Lower leg skin (tissue), 4 donors: ENCODE results near the gene PPP1R12B. TPM values are rescaled to one million over a fixed set of nuclear protein-coding genes. Genes with fewer than 3 reads are reported as not detected.
"Not testable (repeated sequence)": the region's sequence is repeated elsewhere in the genome, so short reads cannot be mapped to it uniquely, and the experiment has no call there.

Experiments used
- DNase-seq, 2 donors: peaks; one replicate each; pipeline ENCODE4 v3.0.0-alpha.2; 2019; ENCODE audit warnings: low spot score in 2 of 2
- H3K4me3 ChIP-seq: fragments of 200-600 bp; sonication (generic); 2 replicates; pipeline ENCODE4 v1.5.1; 2017; ENCODE audit warnings: mild to moderate bottlenecking, low read depth; ENCODE audit not compliant: poor library complexity, severe bottlenecking
- POLR2A ChIP-seq, 2 donors: fragments of 450-650 bp; IDR thresholded peaks; one replicate each; pipeline ENCODE4 v1.6.1; 2016 to 2017; ENCODE audit warnings: antibody characterized with exemption in 2 of 2, mild to moderate bottlenecking in 1 of 2, moderate library complexity in 1 of 2
- WGBS, 2 donors: methylation state at CpG; one replicate each; pipeline ENCODE4 v1.1.5; 2018; 5-methylcytosine and 5-hydroxymethylcytosine counted together
- intact Hi-C: fragments of 100-400 bp; cut with DNase I; formaldehyde crosslinking; loops from one replicate; pipeline ENCODE4 v1.15.0; 2023; ENCODE audit warnings: low total_unique reads
- total RNA-seq, 4 donors: library from RNA; depleted of rRNA; stranded (reverse); fragments of >200 nt; gene quantifications; one replicate each; pipeline ENCODE4 v1.1.0, GENCODE V29; 2016
- TF ChIP-seq, protein P1 (sequence below), 3 donors: fragments of 450-650 bp; IDR thresholded peaks; one replicate each; pipeline ENCODE4 v1.5.1; 2016; ENCODE audit warnings: antibody characterized with exemption in 3 of 3, mild to moderate bottlenecking in 3 of 3, moderate library complexity in 2 of 3

The PPP1R12B gene
- total RNA-seq, 4 donors from 2014 or later: 14.6 to 50.8 (median 30.6) TPM

DNA sequence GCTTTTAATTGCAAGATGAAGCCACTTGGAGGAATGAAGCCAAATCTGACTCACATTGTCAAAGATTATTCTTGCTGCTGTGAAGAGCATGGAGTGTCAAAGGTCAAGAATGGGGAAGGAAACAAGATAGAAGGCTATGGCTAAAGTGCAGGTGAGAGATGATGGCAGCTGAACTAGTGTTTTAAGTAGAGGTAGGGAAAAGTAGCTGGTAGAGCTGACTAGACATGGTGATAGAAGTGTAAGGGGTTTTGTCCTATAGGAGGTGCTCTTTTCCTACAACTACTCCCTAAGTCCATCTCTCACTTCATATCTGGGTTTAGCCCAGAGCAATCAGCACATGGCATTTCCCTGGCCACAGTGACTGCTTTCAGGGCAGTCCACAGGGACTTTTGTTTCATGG is 18.6 kb upstream of the PPP1R12B start:
- no peak overlapping the region for H3K4me3 ChIP-seq
- intact Hi-C loops: no loop called here
- TF ChIP-seq, protein P1, sequence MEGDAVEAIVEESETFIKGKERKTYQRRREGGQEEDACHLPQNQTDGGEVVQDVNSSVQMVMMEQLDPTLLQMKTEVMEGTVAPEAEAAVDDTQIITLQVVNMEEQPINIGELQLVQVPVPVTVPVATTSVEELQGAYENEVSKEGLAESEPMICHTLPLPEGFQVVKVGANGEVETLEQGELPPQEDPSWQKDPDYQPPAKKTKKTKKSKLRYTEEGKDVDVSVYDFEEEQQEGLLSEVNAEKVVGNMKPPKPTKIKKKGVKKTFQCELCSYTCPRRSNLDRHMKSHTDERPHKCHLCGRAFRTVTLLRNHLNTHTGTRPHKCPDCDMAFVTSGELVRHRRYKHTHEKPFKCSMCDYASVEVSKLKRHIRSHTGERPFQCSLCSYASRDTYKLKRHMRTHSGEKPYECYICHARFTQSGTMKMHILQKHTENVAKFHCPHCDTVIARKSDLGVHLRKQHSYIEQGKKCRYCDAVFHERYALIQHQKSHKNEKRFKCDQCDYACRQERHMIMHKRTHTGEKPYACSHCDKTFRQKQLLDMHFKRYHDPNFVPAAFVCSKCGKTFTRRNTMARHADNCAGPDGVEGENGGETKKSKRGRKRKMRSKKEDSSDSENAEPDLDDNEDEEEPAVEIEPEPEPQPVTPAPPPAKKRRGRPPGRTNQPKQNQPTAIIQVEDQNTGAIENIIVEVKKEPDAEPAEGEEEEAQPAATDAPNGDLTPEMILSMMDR (IDR thresholded peaks at IDR 0.05): no peak
- no peak for TF ChIP-seq POLR2A (IDR thresholded peaks at IDR 0.05)
- DNase-seq: no peak

- intact Hi-C loops: no loop called here
- H3K4me3 ChIP-seq: no peak overlapping the region
- no peak for TF ChIP-seq POLR2A (IDR thresholded peaks at IDR 0.05)
- TF ChIP-seq, protein P1 (IDR thresholded peaks at IDR 0.05): no peak
- WGBS, 2 donors: 67 to 72% methylated on average over 4 of the region's 4 CpGs
- no peak for DNase-seq
Measured at GRCh38 chr1:202333861-202334260, 14.6 kb upstream of the PPP1R12B start.

GRCh38 chr1:202343652-202344349 is 4.7 kb upstream of the PPP1R12B start:
- H3K4me3 ChIP-seq: no peak overlapping the region
- 65 to 66% methylated on average over 4 of the region's 4 CpGs for WGBS, 2 donors
- no peak for DNase-seq
- TF ChIP-seq, protein P1 (IDR thresholded peaks at IDR 0.05): peak in 1 of 3 donors; percentile 63
- TF ChIP-seq POLR2A (IDR thresholded peaks at IDR 0.05): no peak
- intact Hi-C loops: no loop called here

DNA sequence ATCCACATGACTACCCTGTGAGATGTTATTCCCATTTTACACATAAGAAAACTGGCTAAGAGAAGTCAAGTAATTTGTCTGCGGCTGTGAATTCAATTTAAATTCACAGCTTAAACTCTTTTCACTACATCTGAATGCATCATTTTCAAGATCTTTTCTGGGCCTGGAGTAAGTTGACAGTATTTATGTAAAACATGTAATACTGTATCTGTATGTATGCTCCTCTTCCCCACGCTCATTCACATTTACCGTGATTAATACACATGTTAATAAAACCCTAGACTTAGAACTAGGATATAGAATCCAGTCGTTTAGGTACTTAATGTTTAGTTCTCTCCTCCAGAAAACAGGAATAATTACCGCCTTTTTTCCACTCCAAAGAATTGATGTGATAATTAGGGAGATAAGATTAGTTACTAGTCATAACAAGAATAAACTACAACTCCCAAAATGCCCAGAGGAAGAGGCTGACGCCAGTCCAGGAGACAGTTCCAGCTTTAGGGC is 442 bp upstream of the PPP1R12B start:
- WGBS, 2 donors: 47% methylated on average over 6 of the region's 6 CpGs
- no peak overlapping the region for H3K4me3 ChIP-seq
- intact Hi-C loops: no loop called here
- no peak for TF ChIP-seq POLR2A (IDR thresholded peaks at IDR 0.05)
- TF ChIP-seq, protein P1 (IDR thresholded peaks at IDR 0.05): no peak
- no peak for DNase-seq

DNA sequence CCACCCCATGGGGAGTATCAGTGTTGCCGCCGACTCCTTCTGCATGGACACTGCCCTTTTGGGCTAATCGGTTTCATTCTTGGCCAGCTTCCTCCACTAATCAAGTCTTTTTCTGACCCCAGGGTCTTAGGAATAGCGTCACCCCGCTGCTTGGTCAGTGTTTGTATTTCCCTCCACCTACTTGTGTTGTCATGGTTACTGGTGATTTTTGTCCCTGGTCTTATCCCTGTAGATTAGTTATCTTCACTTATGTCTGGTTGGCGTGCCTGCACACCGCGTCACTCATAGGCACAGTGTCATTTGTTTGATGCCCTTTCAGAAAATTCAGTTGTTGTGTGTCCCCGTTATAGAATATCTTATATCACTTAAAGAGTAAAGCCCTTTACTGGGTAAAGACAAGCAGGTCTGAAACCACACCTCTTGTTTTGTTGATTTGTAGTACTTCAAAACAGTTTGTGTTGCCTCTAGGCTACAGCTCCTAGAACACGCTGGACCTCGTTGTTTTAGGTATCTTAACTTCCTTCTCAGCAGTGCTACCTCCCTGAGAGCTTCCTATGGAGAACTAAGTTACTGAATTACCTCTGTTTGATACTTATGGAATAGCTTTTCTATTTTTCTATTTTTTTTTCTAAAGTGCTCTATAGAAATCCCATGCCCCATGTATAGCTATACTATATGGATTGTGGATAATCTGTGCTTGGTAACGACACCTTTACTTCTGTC is 868 bp downstream of the PPP1R12B start:
- 5 to 7% methylated on average over 12 of the region's 12 CpGs for WGBS, 2 donors
- no peak for TF ChIP-seq POLR2A (IDR thresholded peaks at IDR 0.05)
- intact Hi-C loops: no loop called here
- DNase-seq: no peak
- H3K4me3 ChIP-seq: peak overlapping the region; percentile 88

- H3K4me3 ChIP-seq: no peak overlapping the region
- WGBS, 2 donors: 71 to 72% methylated on average over 2 of the region's 2 CpGs
- no peak for DNase-seq
- intact Hi-C loops: no loop called here
- TF ChIP-seq, protein P1 (IDR thresholded peaks at IDR 0.05): no peak
- no peak for TF ChIP-seq POLR2A (IDR thresholded peaks at IDR 0.05)
Measured at GRCh38 chr1:202351725-202352124, 3.2 kb downstream of the PPP1R12B start.

DNA sequence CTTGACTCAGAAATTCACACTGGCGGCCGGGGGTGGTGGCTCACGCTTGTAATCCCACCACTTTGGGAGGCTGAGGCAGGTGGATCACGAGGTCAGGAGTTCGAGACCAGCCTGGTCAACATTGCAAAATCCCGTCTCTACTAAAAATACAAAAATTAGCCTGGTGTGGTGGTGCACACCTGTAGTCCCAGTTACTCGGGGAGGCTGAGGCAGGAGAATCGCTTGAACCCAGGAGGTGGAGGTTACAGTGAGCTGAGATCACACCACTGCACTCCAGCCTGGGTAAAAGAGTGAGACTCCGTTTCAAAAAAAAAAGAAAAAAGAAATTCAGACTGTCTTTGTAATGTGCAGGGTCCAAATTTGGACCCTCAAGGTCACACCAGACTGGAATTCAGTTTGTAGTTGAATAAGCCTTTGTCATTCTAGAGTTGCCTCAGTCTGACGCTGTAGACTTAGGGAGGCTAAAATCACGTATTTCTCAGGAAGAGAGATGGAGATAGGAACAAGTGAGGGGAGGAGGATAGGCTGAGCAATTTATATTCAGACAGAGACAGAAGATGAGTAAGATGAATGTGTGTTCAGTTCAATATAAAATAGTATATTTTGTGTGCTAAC is 4.2 kb downstream of the PPP1R12B start:
- DNase-seq, intact Hi-C loops, H3K4me3 ChIP-seq: not testable (repeated sequence)
- WGBS, 2 donors: 93 to 94% methylated on average over 11 of the region's 11 CpGs
